ENCODE results near the gene IGFL3. TPM values are rescaled to one million over a fixed set of nuclear protein-coding genes. Genes with fewer than 3 reads are reported as not detected.

The IGFL3 gene
- total RNA-seq, 4 donors from 2014 or later, result not detected

DNA sequence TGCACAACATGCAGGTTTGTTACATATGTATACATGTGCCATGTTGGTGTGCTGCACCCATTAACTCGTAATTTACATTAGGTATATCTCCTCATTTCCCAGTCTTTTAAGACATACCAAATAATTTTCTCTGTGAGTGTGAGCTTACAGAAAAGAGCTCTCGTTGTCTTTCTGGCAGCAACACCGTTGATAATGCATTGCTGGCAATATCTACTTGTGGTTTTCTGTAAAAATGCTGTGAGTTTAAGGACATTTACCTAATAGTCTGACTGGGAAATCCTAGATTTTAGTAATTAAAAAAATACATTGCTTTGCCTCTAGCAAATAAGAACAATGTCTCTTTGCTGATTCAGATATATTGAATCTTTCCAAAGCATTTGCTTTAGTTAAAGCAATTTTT is 8.4 kb downstream of the IGFL3 start:
- no peak for TF ChIP-seq CTCF (IDR thresholded peaks at IDR 0.05; ENCODE audit: low read depth)

- TF ChIP-seq CTCF (IDR thresholded peaks at IDR 0.05; ENCODE audit: low read depth), result no peak
Measured at GRCh38 chr19:46115396-46116106, 8.9 kb downstream of the IGFL3 start.

GRCh38 chr19:46113726-46114125 is 10.8 kb downstream of the IGFL3 start:
- no peak for TF ChIP-seq CTCF (IDR thresholded peaks at IDR 0.05; ENCODE audit: low read depth)

DNA sequence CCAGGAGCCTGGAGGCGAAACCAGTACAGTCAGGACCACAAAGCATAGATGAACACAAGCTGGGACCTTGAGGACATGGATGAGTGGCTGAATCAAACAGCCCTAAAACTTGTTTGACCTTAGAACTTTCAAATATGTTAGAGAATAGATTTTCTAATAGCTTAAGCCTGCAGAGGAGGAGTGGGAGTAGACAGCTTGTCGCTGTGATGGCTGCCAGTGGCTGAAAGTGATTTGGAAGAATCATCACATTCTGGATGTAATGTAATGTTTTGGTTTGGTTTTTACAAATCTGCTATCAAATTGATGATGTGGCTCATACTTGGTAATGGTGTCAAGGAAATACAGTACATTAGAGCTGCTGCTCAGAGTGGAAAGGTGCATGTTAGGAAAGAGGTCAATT is 12.0 kb downstream of the IGFL3 start:
- TF ChIP-seq CTCF (IDR thresholded peaks at IDR 0.05; ENCODE audit: low read depth), result no peak

GRCh38 chr19:46111376-46111775 is 13.1 kb downstream of the IGFL3 start:
- TF ChIP-seq CTCF (IDR thresholded peaks at IDR 0.05; ENCODE audit: low read depth), result no peak

DNA sequence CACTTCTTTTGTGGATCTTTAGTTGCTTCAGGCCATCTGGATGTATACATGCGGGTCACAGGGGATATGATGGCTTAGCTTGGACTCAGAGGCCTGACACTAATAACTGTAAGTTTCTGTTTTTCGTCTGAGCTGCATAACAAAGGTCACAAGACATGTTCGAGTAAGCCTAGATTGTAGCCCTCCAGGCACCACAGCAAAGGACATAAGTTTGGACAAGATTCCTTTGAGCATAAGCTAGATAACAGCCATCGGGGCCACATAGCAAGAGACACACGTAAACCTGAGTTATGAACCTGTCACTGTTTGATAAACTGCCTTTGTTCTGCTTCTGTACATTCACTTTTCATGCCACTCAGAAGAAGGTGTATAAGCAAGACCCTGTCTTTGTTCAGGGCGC is 14.6 kb downstream of the IGFL3 start:
- TF ChIP-seq CTCF (IDR thresholded peaks at IDR 0.05; ENCODE audit: low read depth), result no peak

DNA sequence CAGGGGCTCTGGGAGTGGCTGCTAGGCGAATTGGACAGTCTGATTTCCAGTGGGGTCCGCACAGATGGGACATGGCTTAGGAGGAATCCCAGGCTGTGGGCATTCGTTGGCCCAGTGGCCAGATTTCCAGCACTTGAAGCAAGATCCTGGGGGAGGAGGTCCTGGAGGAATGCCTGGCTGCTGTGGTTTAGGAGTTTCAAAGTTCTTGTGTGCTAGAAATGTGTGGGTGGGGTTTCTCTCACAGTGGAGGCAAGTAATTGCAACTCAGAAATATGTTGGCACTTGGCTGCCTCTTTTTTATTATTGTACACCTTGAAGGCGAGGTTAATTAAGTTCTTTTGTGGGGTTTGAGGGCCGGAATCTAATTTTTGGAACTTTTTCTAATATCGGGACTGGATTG is 17.1 kb downstream of the IGFL3 start:
- TF ChIP-seq CTCF (IDR thresholded peaks at IDR 0.05; ENCODE audit: low read depth), result no peak
